Measurements from ENCODE around the gene HNRNPLL.

- no peak for TF ChIP-seq POLR2A (IDR thresholded peaks at IDR 0.05)
- TF ChIP-seq CTCF (IDR thresholded peaks at IDR 0.05) = no peak
These were observed 19.2 kb downstream of the HNRNPLL start for GRCh38 chr2:38583524-38583923.

Measured in transverse colon (tissue), 3 donors.